HL-60/S4 (cell line): ENCODE results near the gene ZBTB17.
"Not testable (repeated sequence)": the region's sequence is repeated elsewhere in the genome, so short reads cannot be mapped to it uniquely, and the experiment has no call there.

ENCODE experiments used
- in situ Hi-C: fragments of 300-500 bp; cut with MboI; formaldehyde crosslinking; loops from 2 replicates; pipeline ENCODE4 v1.14.3; 2022; ENCODE audit warnings: low sequenced_read_pairs

Gene ZBTB17

DNA sequence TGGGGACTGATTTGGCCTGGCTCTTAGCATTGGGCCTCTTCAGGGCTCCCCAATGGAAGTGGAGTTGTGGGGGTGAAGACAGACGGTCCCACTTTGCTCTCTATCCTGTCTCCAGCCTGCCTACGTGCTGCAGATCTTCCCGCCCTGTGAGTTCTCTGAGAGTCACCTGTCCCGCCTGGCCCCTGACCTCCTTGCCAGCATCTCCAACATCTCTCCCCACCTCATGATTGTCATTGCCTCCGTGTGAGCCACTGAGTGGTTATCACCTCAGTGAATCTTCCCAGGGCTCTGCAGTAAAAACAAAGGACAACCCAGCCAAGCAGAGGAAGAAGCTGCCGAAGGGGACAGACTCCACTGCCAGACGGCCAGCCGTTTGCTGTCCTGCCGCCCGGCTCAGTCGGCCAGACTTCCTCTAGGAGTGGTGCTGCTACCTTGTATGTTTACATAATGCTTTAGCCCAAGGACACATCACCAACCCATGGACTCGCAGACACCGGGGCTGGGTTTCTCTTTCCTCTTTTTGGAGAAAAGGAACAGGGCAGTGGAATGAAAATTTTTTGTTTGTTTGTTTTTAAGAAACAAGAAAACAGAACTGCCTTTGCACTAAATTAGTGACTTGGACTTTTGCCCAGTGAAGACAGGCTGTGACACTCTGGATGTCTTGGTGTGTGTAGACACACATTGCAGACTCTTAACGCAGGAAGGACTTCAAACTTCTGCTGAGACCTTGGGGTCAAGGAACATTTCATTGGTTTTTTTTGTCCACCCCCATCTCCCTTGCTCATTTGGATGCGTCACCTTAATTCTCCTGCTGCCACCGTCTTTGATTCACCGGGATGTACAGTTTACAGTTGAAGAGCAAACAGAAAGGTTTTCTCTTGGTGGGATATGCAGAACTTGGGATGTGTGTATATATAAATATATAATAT is 36.5 kb downstream of the ZBTB17 start:
- in situ Hi-C loops = no loop called here

DNA sequence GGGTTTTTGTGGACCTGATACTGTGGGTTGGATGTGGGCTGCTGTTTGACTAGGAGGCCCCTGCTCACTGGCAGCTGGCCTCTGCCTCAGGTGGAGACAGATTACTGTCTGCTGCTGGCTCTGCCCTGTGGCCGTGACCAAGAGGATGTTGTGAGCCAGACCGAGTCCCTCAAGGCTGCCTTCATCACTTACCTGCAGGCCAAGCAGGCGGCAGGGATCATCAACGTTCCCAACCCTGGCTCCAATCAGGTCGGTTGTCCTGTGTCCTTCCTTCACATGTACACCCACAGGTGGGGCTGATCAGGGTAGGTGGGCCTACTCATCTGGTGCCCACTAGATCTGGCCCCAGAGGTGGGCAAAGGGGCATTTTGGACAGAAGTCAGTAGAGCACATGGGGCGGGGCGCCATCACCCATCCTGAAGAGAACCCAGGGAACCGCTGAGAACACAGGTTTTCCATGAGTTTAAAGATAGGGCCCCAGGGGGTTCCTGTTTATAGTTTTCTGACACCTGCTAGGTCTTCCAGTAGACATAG is 37.2 kb downstream of the ZBTB17 start:
- in situ Hi-C loops = no loop called here

DNA sequence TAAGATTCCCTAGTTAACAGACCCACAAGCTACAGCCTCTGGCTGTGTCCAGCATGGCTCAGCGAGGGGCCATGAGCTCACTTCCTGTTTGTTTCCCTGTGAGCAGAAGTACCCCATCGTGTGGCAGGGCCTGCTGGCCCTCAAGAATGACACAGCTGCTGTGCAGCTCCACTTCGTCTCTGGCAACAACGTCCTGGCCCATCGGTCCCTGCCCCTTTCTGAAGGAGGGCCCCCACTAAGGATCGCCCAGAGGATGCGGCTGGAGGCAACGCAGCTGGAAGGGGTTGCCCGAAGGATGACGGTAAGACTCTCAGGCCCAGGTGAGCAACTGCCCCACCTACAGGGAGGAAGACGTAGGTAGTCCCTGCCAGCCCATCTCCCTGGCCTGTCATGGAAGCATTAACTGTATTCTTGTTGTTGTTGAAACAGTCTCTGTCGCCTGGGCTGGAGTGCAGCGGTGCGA is 38.2 kb downstream of the ZBTB17 start:
- in situ Hi-C loops = no loop called here

DNA sequence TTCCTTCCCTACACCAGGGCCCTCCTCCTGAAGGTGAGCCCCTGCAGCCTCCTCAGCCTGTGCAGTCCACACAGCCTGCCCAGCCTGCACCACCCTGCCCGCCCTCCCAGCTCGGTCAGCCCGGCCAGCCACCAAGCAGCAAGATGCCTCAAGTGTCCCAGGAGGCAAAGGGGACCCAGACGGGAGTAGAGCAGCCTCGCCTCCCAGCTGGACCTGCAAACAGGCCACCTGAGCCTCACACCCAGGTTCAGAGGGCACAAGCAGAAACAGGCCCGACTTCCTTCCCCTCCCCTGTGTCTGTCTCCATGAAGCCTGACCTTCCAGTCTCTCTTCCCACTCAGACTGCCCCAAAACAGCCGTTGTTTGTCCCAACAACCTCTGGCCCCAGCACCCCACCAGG is 38.8 kb downstream of the ZBTB17 start:
- in situ Hi-C loops = no loop called here

DNA sequence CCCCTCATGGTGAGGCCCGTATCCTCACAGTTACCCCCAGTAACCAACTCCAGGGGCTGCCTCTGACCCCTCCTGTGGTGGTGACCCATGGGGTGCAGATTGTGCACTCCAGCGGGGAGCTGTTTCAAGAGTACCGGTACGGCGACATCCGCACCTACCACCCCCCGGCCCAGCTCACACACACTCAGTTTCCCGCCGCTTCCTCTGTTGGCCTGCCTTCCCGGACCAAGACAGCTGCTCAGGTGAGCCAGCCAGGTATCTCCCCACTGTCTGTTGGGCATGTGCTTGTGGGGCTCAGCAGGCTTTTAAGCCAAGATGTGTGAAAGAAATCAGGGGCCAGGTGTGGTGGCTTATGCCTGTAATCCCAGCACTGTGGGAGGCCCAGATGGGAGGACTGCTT is 39.9 kb downstream of the ZBTB17 start:
- in situ Hi-C loops = no loop called here

DNA sequence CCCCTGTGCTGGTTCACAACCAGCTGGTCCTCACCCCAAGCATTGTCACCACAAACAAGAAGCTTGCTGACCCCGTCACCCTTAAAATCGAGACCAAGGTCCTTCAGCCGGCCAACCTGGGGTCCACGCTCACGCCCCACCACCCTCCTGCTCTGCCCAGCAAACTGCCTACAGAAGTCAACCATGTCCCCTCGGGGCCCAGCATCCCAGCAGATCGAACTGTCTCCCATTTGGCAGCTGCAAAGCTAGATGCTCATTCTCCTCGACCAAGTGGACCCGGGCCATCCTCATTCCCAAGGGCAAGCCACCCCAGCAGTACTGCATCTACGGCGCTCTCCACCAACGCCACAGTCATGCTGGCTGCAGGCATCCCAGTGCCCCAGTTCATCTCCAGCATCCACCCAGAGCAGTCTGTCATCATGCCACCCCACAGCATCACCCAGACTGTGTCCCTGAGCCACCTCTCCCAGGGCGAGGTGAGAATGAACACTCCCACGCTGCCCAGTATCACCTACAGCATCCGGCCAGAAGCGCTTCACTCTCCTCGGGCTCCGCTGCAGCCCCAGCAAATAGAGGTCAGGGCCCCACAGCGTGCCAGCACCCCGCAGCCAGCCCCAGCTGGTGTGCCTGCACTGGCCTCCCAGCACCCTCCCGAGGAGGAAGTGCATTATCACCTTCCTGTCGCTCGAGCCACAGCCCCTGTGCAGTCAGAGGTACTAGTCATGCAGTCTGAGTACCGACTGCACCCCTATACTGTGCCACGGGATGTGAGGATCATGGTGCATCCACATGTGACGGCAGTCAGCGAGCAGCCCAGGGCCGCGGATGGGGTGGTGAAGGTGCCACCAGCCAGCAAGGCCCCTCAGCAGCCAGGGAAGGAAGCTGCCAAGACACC is 40.6 kb downstream of the ZBTB17 start:
- in situ Hi-C loops = no loop called here

DNA sequence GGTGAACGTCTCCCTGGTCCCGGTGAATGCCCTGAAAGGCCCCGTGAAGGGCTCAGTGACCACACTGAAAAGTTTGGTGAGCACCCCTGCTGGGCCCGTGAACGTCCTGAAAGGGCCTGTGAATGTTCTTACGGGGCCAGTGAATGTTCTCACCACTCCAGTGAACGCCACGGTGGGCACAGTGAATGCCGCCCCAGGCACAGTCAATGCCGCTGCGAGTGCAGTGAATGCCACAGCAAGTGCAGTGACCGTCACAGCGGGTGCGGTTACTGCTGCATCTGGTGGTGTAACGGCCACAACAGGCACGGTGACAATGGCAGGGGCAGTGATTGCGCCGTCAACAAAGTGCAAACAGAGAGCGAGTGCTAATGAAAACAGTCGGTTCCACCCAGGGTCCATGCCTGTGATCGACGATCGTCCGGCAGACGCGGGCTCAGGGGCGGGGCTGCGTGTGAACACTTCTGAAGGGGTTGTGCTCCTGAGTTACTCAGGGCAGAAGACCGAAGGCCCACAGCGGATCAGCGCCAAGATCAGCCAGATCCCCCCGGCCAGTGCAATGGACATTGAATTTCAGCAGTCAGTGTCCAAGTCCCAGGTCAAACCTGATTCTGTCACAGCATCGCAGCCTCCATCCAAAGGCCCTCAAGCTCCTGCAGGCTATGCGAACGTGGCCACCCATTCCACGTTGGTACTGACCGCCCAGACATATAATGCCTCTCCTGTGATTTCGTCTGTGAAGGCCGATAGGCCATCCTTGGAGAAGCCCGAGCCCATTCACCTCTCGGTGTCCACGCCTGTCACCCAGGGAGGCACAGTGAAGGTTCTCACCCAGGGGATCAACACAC is 41.5 kb downstream of the ZBTB17 start:
- in situ Hi-C loops = no loop called here

DNA sequence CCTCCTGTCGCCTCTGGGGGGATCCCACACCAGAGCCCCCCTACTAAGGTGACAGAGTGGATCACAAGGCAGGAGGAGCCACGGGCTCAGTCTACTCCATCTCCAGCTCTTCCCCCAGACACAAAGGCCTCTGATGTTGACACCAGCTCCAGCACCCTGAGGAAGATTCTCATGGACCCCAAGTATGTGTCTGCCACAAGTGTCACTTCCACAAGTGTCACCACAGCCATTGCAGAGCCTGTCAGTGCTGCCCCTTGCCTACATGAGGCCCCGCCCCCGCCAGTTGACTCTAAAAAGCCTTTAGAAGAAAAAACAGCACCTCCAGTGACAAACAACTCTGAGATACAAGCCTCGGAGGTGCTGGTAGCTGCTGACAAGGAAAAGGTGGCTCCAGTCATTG is 42.2 kb downstream of the ZBTB17 start:
- in situ Hi-C loops = no loop called here

DNA sequence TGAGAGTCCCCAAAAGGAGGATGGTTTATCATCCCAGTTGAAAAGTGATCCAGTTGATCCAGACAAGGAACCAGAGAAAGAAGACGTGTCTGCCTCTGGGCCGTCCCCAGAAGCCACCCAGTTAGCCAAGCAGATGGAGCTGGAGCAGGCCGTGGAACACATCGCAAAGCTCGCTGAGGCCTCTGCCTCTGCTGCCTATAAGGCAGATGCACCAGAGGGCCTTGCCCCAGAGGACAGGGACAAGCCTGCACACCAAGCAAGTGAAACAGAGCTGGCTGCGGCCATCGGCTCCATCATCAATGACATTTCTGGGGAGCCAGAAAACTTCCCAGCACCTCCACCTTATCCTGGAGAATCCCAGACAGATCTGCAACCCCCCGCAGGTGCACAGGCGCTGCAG is 43.3 kb downstream of the ZBTB17 start:
- in situ Hi-C loops = no loop called here

DNA sequence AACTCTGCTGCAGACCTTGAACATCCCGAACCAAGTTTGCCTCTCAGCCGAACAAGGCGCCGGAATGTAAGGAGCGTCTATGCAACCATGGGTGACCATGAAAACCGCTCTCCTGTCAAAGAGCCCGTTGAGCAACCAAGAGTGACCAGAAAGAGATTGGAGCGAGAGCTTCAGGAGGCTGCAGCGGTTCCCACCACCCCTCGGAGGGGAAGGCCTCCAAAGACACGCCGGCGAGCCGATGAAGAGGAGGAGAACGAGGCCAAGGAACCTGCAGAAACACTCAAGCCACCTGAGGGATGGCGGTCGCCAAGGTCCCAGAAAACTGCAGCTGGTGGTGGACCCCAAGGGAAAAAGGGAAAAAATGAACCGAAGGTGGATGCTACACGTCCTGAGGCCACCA is 44.0 kb downstream of the ZBTB17 start:
- in situ Hi-C loops = no loop called here

DNA sequence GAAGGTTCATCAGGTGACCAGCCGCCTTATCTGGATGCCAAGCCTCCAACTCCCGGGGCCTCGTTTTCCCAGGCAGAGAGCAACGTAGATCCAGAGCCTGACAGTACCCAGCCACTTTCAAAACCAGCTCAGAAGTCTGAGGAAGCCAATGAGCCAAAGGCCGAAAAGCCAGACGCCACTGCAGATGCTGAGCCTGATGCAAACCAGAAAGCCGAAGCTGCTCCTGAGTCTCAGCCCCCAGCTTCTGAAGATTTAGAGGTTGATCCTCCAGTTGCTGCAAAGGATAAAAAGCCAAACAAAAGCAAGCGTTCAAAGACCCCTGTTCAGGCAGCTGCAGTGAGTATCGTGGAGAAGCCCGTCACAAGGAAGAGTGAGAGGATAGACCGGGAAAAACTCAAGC is 44.5 kb downstream of the ZBTB17 start:
- in situ Hi-C loops = no loop called here

DNA sequence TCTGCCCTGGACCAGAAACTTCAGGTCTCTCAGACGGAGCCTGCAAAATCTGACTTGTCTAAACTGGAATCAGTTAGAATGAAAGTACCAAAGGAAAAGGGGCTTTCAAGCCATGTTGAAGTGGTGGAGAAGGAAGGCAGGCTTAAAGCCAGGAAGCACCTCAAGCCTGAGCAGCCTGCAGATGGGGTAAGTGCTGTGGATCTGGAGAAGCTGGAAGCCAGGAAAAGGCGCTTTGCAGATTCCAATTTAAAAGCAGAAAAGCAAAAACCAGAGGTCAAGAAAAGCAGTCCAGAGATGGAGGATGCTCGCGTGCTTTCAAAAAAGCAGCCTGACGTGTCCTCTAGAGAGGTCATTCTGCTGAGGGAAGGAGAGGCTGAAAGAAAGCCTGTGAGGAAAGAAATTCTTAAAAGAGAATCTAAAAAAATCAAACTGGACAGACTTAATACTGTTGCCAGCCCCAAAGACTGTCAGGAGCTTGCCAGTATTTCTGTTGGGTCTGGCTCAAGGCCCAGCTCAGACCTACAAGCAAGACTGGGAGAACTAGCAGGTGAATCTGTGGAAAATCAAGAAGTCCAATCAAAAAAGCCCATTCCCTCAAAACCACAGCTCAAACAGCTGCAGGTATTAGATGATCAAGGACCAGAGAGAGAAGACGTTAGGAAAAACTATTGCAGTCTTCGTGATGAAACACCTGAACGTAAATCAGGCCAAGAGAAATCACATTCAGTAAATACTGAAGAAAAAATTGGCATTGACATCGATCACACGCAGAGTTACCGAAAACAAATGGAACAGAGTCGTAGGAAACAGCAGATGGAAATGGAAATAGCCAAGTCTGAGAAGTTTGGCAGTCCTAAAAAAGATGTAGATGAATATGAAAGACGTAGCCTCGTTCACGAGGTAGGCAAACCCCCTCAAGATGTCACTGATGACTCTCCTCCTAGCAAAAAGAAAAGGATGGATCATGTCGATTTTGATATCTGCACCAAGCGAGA is 46.6 kb downstream of the ZBTB17 start:
- in situ Hi-C loops = no loop called here

DNA sequence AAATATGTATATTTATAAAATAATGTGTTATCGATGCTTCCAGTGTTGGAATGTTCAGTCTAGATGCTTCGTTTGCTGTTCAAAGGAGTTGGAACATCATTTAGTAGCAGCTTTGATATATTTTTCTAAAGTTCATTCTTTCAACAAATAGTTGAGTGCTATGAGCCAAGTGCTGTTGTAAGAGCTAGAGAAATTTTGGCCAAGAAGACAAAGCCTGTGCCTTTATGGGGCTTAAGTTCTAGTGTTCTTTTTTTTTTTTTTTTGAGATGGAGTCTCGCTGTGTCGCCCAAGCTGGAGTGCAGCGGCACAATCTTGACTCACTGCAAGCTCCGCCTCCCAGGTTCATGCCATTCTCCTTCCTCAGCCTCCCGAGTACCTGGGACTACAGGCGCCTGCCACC is 49.5 kb downstream of the ZBTB17 start:
- in situ Hi-C loops = not testable (repeated sequence)

DNA sequence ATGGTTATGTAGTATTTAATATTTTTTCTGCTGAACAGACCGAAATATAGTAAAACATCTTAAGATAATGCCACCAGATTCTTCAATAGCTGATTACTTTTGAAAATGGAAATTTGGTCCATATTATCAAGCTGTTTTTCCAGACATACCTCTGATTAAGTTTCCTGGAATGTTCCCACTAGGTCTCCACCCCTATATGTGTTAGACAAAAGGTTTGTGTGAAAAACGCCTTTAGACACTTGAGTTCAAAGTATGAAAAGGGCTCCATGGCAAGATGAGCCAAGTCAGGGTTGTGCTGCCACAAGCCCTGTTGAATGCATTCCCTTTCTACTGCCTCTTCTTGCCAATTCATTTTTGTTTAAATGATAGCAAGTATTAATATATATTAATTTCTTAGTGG is 52.7 kb downstream of the ZBTB17 start:
- in situ Hi-C loops = no loop called here

DNA sequence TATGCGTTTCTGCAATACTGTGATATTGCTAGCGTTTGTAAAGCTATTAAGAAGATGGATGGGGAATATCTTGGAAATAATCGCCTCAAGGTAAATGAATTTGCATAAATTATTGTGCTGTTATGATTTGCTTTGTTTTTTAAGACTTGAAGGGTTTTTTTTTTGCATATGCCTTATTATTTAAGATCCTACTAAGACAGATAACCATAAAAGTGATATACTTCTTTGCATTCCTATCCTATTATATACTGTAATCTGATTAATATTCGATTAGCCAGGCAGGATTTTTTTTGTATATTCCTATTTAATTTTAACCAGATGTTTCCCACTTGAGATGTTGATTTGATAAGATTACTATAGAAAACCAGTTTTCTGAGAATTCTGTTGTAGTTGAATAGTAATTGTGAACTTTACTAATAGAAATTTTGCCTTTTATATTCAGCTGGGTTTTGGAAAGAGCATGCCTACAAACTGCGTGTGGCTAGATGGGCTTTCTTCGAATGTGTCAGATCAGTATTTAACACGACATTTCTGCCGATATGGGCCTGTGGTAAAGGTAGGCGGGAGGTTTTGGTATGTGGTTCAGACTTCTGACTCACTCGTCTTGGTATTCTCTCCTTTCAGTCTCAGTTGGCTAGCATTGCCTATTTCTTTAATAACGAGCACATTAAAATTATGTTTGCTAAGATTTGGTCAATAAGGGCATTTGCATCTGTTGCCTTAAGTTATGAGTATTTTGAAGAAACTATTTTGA is 56.8 kb downstream of the ZBTB17 start:
- in situ Hi-C loops = no loop called here

DNA sequence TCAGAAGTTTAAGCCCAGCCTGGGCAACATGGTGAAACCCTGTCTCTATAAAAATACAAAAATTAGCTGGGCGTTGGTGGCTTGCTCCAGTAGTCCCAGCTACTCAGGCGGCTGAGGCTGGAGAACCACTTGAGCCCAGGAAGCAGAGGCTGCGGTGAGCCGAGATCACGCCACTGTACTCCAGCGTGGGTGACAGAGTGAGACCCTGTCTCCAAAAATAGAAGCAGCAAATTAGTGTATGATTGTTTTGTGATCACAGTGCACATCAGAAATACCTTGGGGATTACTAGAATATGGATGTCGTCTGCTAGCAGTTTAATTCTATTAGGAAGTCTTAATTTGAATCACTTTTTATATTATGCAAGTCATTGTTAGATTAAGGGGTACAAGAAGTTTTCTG is 59.0 kb downstream of the ZBTB17 start:
- in situ Hi-C loops = no loop called here

DNA sequence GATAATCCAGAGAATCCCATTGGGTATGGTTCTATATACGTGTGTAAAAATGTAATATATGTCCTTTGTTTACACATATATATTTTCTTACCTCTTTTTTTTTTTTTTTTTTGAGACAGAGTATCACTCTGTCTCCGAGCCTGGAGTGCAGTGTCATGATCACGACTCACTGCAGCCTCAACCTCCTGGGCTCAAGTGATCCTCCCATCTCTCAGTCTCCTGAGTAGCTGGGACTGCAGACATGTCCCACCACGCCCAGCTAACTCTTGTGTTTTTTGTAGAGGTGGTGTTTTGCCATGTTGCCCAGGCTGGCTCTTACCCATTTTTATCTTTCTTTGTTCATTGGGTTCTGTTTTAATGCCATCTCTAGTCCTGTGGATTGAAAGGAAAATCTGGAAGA is 59.5 kb downstream of the ZBTB17 start:
- in situ Hi-C loops = no loop called here

DNA sequence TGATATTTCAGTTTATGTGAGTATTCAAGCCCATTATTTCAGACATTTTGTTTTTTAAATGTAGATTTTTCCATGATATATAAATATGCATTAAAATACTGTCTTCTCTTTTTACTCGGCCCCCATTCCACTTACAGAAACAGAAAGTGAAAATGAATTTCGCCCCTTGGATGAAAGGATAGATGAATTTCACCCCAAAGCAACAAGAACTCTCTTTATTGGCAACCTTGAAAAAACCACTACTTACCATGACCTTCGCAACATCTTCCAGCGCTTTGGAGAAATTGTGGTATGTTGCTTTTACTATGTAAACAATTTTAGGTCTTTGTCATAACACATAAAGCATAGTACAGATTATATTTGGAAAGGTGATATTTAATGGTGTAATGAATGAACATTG is 59.9 kb downstream of the ZBTB17 start:
- in situ Hi-C loops = no loop called here

DNA sequence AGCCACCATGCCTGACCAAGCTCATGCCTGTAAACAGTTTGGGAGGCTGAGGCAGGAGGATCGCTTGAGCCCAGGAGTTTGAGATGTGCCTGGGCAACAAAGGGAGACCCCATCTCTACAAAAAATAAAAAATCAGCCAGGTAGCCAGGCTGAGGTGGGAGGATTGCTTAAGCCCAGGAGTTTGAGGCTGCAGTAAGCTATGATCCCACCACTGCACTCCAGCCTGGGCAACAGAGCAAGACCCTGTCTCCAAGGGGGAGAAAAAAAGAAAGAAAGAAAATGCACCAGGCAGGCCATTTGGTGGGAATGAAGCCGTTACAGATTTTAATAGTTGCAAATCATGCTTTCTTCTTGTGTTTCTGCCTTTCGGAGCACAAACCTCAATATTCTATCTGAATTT is 62.3 kb downstream of the ZBTB17 start:
- in situ Hi-C loops = not testable (repeated sequence)
